Mesendoderm (in vitro differentiated cells): ENCODE results near the gene TBC1D10B.

Experiments used
- DNase-seq: peaks from one replicate; pipeline ENCODE4 v3.0.0; 2013
- H2AK5ac ChIP-seq: 2 replicates; pipeline ENCODE4 v1.6.1; 2013; ENCODE audit warnings: low read length, inconsistent platforms
- H2BK120ac ChIP-seq: 2 replicates; pipeline ENCODE4 v1.6.1; 2013; ENCODE audit warnings: low read depth, mild to moderate bottlenecking, low read length, moderate library complexity, mixed read lengths
- H2BK15ac ChIP-seq: replicated peaks from 2 replicates; pipeline ENCODE4 v1.6.1; 2013; ENCODE audit warnings: low read depth, mild to moderate bottlenecking, moderate library complexity
- H2BK5ac ChIP-seq: 2 replicates; pipeline ENCODE4 v1.6.1; 2013; ENCODE audit warnings: low read length, inconsistent platforms
- H3K18ac ChIP-seq: 2 replicates; pipeline ENCODE4 v1.6.1; 2013; ENCODE audit warnings: mild to moderate bottlenecking, low read length, mixed read lengths
- H3K23ac ChIP-seq: one replicate; pipeline ENCODE4 v1.6.1; 2013; ENCODE audit warnings: low read length
- H3K27ac ChIP-seq: 2 replicates; pipeline ENCODE4 v1.5.1; 2013; ENCODE audit warnings: low read depth, mild to moderate bottlenecking, inconsistent platforms, low read length, moderate library complexity
- H3K27me3 ChIP-seq: 2 replicates; pipeline ENCODE4 v1.6.1; 2013; ENCODE audit warnings: low read length, control low read depth, mild to moderate bottlenecking, inconsistent platforms; ENCODE audit not compliant: insufficient read depth, poor library complexity
- H3K36me3 ChIP-seq: 2 replicates; pipeline ENCODE4 v1.6.1; 2013; ENCODE audit warnings: low read length, inconsistent platforms; ENCODE audit not compliant: control insufficient read depth, insufficient read depth
- H3K4ac ChIP-seq: one replicate; pipeline ENCODE4 v1.6.1; 2013; ENCODE audit warnings: low read depth, mild to moderate bottlenecking, low read length, moderate library complexity
- H3K4me1 ChIP-seq: 2 replicates; pipeline ENCODE4 v1.6.1; 2013; ENCODE audit warnings: low read depth, low read length, inconsistent platforms; ENCODE audit not compliant: control insufficient read depth
- H3K4me2 ChIP-seq: 2 replicates; pipeline ENCODE4 v1.6.1; 2013; ENCODE audit warnings: low read length
- H3K4me3 ChIP-seq: 2 replicates; pipeline ENCODE4 v1.5.1; 2013; ENCODE audit warnings: mild to moderate bottlenecking, low read length
- H3K56ac ChIP-seq: one replicate; pipeline ENCODE4 v1.6.1; 2013; ENCODE audit warnings: low read length
- H3K79me1 ChIP-seq: 2 replicates; pipeline ENCODE4 v1.6.1; 2013; ENCODE audit warnings: low read length, inconsistent platforms
- H3K79me2 ChIP-seq: 2 replicates; pipeline ENCODE4 v1.6.1; 2013; ENCODE audit warnings: mild to moderate bottlenecking, low read length; ENCODE audit not compliant: control insufficient read depth, insufficient read depth
- H3K9ac ChIP-seq: 2 replicates; pipeline ENCODE4 v1.6.1; 2013; ENCODE audit warnings: low read length, inconsistent platforms
- H4K5ac ChIP-seq: one replicate; pipeline ENCODE4 v1.6.1; 2013; ENCODE audit warnings: low read length
- H4K8ac ChIP-seq: one replicate; pipeline ENCODE4 v1.6.1; 2013; ENCODE audit warnings: low read depth, mild to moderate bottlenecking, control low read depth, low read length, moderate library complexity
- WGBS: extraction: QIAGEN DNeasy Blood & Tissue Kit; methylation state at CpG from one replicate; pipeline ENCODE4 v1.1.7; 2013; ENCODE audit warnings: low lambda C conversion rate, missing lambda C conversion rate; ENCODE audit not compliant: insufficient coverage; ENCODE audit errors: extremely low coverage; 5-methylcytosine and 5-hydroxymethylcytosine counted together

Gene TBC1D10B

DNA sequence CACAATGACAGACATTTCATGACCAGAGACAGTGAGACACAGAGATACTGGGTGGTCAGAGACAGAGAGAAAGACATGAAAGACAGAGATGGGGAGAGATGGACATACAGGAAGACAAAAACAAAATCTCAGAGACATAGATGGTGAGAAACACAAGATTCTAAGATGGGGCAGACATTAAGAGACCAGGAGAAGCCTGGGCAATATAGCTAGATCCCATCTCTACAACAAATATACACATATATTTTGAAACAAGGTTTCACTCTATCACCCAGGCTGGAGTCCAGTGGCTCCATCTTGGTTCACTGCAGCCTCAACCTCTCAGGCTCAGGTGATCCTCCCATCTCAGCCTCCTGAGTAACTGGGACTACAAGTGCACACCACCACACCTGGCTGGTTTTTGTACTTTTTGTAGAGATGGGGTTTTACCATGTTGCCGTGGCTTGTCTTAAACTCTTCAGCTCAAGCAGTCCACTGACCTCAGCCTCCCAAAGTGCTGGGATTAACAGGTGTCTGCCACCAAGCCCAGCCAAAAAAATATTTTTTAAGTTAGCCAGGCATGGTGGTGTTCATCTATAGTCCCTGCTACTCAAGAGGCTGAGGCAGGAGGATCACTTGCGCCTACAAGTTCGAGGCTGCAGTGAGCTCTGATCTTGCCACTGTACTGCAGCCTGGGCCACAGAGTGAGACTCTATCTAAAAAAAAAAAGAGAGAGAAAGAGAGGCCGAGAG is 9.9 kb upstream of the TBC1D10B start:
- no peaks in the 10 kb centered on the region for H3K79me1 ChIP-seq
- no CpG with 5 or more reads among the region's 4 CpGs for WGBS
- no peak overlapping the region for H4K8ac ChIP-seq
- peaks cover 3% of the 10 kb centered on the region for H3K4me1 ChIP-seq
- no peak overlapping the region for H3K4ac ChIP-seq
- H2BK120ac ChIP-seq = no peak overlapping the region
- H2AK5ac ChIP-seq = no peak overlapping the region
- no peak for DNase-seq
- H3K79me2 ChIP-seq = no peaks in the 10 kb centered on the region
- H3K4me3 ChIP-seq = no peak overlapping the region
- no peak overlapping the region for H3K18ac ChIP-seq
- no peak overlapping the region for H3K27ac ChIP-seq
- no peak overlapping the region for H4K5ac ChIP-seq
- no peaks in the 10 kb centered on the region for H3K27me3 ChIP-seq
- H3K36me3 ChIP-seq = no peaks in the 10 kb centered on the region
- no peak overlapping the region for H3K56ac ChIP-seq
- no peak overlapping the region for H3K23ac ChIP-seq
- no peak overlapping the region for H2BK5ac ChIP-seq
- no peak overlapping the region for H3K9ac ChIP-seq
- no peak overlapping the region for H3K4me2 ChIP-seq
- H2BK15ac ChIP-seq = no peak overlapping the region

DNA sequence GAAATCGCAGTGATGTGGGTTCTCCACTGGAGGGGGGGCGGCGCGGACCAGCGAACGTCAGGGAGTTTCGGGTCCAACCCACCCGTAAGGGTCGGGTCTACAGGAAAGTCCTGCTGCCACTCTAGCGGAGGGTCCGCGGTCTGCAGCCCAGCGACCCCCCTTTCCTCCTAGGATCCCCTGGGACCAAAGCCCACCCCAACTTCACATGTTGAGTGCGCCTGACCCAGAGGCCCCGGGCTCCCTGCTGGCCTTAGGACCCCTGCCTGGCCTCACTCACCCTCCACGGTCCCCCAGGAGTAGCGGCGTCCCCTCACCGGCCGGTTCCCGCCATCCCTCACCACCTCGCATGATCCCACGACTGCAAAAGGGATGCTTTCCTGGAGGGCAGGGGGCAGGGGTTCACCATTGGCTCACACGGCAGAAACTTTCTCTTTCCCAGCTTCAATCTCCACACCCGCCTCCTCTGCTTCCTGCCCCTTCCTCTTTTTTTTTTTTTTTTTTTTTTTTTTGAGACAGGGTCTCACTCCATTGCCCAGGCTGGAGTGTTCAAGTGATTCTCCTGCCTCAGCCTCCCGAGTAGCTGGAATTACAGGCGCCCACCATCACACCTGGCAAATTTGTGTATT is 9.0 kb upstream of the TBC1D10B start:
- Histone ChIP-seq H3K23ac (peak overlapping the region; percentile 94), H3K4me2 (peak overlapping the region; percentile 91), H3K4me1 (peaks cover 3% of the 10 kb centered on the region), H3K36me3 (no peaks in the 10 kb centered on the region), H3K27me3 (no peaks in the 10 kb centered on the region), H2AK5ac (no peak overlapping the region), H4K5ac (no peak overlapping the region), H3K27ac (peak overlapping the region; percentile 60), H2BK5ac (no peak overlapping the region), H3K79me2 (no peaks in the 10 kb centered on the region), H3K4me3 (peak overlapping the region; percentile 65), H2BK15ac (no peak overlapping the region), H3K79me1 (no peaks in the 10 kb centered on the region), H2BK120ac (no peak overlapping the region), H3K4ac (peak overlapping the region; percentile 40), H4K8ac (no peak overlapping the region), H3K56ac (peak overlapping the region; percentile 94), H3K9ac (peak overlapping the region; percentile 89), H3K18ac (no peak overlapping the region)
- DNase-seq = no peak
- no CpG with 5 or more reads among the region's 27 CpGs for WGBS

DNA sequence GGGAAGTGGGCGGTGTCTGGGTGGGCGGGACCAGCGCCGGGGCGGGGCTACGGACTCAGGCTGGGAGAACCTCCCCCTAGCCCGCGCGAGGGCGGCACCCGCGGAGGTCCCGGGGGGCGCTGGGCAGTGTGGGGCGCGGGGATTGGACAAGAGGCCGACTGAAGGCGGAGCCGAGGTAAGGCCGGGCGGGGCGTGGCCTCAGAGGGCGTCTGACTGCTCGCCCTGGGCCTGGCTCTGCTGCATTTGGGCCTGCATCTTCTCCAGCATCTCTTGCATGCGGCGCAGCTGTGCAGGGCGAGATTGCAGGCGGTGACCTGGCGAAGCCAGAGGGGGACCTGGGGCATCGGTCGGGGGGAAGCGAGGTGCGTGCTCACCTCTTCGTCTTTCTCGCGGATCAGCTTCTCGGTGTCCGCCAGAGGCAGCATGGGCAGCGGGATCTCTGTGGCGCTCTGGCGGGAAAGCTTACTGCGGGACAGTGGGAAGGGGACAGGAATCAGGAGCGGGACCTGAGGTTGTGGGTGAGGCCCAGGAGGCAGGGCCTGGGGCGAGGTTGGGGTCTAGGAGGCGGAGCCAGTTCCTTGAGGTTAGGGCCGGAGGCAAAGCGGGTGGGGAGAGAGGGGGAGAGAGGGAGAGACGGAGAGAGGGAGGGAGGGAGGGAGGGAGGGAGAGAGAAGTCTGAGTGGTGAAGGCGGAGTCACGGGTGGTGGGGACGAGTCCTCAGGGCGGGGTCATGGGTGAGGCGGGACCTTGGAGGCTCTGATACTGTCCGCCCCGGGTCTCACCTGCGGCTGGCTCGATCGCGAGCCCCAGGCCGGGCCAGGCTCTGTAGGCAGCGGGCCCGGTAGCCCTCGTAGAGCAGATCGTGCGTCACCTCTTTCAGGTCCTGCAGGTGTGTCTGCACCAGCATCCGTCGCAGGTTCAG is 8.2 kb upstream of the TBC1D10B start:
- Histone ChIP-seq H3K4ac (peak overlapping the region; percentile 40), H3K56ac (peak overlapping the region; percentile 94), H3K4me2 (peak overlapping the region; percentile 91), H2BK15ac (no peak overlapping the region), H3K9ac (peak overlapping the region; percentile 89), H3K27ac (peak overlapping the region; percentile 76), H3K36me3 (no peaks in the 10 kb centered on the region), H2BK120ac (no peak overlapping the region), H2BK5ac (peak overlapping the region; percentile 4), H3K4me3 (peak overlapping the region; percentile 65), H4K8ac (no peak overlapping the region), H3K4me1 (peaks cover 3% of the 10 kb centered on the region), H3K79me1 (no peaks in the 10 kb centered on the region), H3K27me3 (no peaks in the 10 kb centered on the region), H3K23ac (peak overlapping the region; percentile 94), H4K5ac (no peak overlapping the region), H3K79me2 (no peaks in the 10 kb centered on the region), H2AK5ac (no peak overlapping the region), H3K18ac (peak overlapping the region; percentile 1)
- WGBS = no CpG with 5 or more reads among the region's 67 CpGs
- peak; percentile 99 for DNase-seq

DNA sequence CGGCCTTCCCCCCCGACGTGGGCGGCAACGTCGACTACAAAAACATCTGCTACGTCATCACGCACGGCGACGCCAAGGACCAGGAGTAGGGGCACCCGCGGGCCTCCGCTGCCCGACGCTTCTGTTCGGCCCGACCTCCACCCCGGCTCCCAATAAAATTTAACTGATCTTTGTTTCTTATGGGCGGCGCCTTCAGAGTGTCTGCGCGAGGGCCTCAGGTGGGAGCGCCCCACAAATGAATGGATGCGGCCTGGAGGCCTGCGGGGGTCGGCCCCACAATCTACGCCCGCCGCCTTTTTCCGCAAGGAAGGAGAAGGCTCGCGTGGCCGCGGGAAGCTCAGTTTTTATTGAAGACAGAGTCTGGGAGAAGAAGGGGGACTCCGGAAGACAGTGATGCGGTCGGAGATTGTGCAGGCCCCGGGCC is 7.5 kb upstream of the TBC1D10B start:
- WGBS = no CpG with 5 or more reads among the region's 39 CpGs
- Histone ChIP-seq H3K27me3 (no peaks in the 10 kb centered on the region), H3K4me2 (peak overlapping the region; percentile 61), H2BK15ac (no peak overlapping the region), H4K8ac (no peak overlapping the region), H3K4me1 (peaks cover 3% of the 10 kb centered on the region), H2BK5ac (peak overlapping the region; percentile 80), H3K27ac (peak overlapping the region; percentile 99), H3K4me3 (peak overlapping the region; percentile 43), H2AK5ac (no peak overlapping the region), H4K5ac (no peak overlapping the region), H3K56ac (peak overlapping the region; percentile 95), H3K23ac (no peak overlapping the region), H2BK120ac (no peak overlapping the region), H3K36me3 (no peaks in the 10 kb centered on the region), H3K4ac (peak overlapping the region; percentile 93), H3K79me2 (no peaks in the 10 kb centered on the region), H3K18ac (peak overlapping the region; percentile 95), H3K79me1 (no peaks in the 10 kb centered on the region), H3K9ac (peak overlapping the region; percentile 85)
- DNase-seq = peak; percentile 95

DNA sequence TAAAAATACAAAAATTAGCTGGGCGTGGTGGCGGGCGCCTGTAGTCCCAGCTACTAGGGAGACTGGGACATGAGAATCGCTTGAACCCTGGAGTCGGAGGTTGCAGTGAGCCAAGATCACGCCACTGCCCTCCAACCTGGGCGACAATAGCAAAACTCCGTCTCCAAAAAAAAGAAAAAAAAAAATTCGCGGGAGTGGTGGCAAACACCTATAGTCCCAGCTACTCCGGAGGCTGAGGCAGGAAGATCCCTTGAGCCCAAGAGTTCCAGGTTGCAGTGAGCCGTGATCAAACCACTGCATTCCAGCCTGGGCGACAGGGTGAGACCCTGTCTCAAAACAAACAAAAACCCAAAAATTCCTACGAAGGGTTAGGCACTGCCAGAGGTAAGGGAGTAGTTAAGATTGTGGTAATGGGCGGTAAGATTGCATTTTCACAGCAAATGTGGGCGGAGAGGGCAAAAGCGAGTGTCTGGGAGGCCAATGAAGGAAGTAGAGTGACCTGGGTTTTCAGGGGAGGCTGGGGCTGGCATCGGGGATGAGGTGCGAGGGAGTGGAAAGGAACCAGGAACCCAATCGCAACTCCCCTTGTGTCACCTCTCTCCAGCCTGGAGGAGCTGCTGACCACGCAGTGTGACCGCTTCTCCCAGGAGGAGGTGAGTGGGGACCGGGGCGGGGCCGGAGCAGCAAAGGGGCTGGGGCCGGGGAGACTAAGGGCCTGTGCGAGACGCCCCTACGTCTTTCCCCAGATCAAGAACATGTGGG is 6.9 kb upstream of the TBC1D10B start:
- Histone ChIP-seq H3K18ac (peak overlapping the region; percentile 62), H2AK5ac (no peak overlapping the region), H3K79me1 (no peaks in the 10 kb centered on the region), H3K27me3 (no peaks in the 10 kb centered on the region), H3K4me1 (peaks cover 3% of the 10 kb centered on the region), H3K79me2 (no peaks in the 10 kb centered on the region), H3K27ac (peak overlapping the region; percentile 99), H3K56ac (peak overlapping the region; percentile 95), H4K8ac (peak overlapping the region; percentile 84), H3K9ac (peak overlapping the region; percentile 85), H3K4me2 (peak overlapping the region; percentile 15), H3K36me3 (no peaks in the 10 kb centered on the region), H3K23ac (no peak overlapping the region), H3K4me3 (no peak overlapping the region), H4K5ac (peak overlapping the region; percentile 63), H3K4ac (peak overlapping the region; percentile 46), H2BK5ac (peak overlapping the region; percentile 3), H2BK120ac (no peak overlapping the region), H2BK15ac (no peak overlapping the region)
- DNase-seq = peak; percentile 75
- no CpG with 5 or more reads among the region's 29 CpGs for WGBS
